ENCODE measurements around the gene TSHZ3. TPM values are rescaled to one million over a fixed set of nuclear protein-coding genes. Genes with fewer than 3 reads are reported as not detected.

The TSHZ3 gene
- total and polyA plus RNA-seq, 2 of the 13 experiments (the other 11 are each of a cell fraction or from before 2014, with no cell fraction given) = not detected

DNA sequence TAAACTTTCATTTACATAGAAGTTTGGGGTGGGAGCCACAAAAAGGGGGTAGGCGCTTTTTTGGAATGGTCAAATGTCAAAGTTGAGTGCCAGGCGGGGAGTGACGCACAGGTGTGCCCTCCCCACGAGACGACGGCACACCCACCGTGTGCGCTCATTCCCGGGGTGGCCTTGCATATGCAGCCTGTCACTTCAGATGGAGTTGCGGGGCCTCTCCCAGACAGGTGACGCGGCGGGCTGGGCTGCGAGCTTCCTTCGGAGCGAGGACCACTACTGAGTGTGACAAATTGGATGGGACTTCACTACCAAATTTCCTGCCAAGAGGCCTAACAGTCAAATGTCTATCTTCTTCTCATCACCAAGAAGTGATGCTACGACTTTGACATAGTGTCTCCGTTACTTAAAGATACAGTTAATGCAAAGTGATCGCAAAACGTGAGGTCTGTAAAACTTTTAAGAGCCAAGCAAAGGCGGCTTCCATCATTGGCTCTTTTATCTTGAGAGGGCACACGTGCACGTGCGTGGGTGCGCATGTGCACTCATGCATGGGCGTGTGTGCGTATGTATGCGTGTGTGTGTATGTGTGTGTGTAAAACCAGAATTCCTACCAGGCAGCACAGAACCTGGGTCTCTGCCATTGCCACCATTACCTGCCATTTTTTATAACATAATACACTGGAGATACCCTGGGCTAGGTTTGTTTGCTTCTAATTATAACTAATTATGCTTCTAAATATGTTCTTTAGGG, 43.1 kb downstream of the TSHZ3 start:
- Histone ChIP-seq H3K4me3 (replicated peaks in 1 of 3; ENCODE audit: insufficient read depth in 1 of 3, low read depth in 2 of 3, low read length in 3 of 3) (no peak overlapping the region), H3K4me1 (ENCODE audit: insufficient read depth, low read length) (no peaks in the 10 kb centered on the region), H3K36me3 (replicated peaks in 1 of 2; ENCODE audit: control insufficient read depth in 1 of 2, insufficient read depth in 2 of 2, low read length in 2 of 2) (no peaks in the 10 kb centered on the region), H4K20me1 (ENCODE audit: insufficient read depth, low read length) (no peaks in the 10 kb centered on the region), H3K9me3 (ENCODE audit: low read length) (no peaks in the 10 kb centered on the region), H3K79me2 (ENCODE audit: insufficient read depth, low read length) (no peaks in the 10 kb centered on the region), H3K4me2 (ENCODE audit: low read depth, low read length) (no peak overlapping the region), H3K27me3 (ENCODE audit: control insufficient read depth in 1 of 2, insufficient read depth in 2 of 2, low read length in 2 of 2) (0 out of 5 replicates have a peak, but pooled peaks cover 0 to 2% of the 10 kb centered on the region in 2 experiments), H3K27ac (ENCODE audit: extremely low read length, insufficient read depth, low read length) (no peak overlapping the region), H2AFZ (ENCODE audit: low read length) (no peak overlapping the region), H3K9ac (ENCODE audit: insufficient read depth, low read depth, low read length) (no peak overlapping the region)
- DNase-seq (ENCODE audit: low spot score) = no peak
- ATAC-seq = no peak
- TF ChIP-seq, protein P1, sequence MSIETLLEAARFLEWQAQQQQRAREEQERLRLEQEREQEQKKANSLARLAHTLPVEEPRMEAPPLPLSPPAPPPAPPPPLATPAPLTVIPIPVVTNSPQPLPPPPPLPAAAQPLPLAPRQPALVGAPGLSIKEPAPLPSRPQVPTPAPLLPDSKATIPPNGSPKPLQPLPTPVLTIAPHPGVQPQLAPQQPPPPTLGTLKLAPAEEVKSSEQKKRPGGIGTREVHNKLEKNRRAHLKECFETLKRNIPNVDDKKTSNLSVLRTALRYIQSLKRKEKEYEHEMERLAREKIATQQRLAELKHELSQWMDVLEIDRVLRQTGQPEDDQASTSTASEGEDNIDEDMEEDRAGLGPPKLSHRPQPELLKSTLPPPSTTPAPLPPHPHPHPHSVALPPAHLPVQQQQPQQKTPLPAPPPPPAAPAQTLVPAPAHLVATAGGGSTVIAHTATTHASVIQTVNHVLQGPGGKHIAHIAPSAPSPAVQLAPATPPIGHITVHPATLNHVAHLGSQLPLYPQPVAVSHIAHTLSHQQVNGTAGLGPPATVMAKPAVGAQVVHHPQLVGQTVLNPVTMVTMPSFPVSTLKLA (IDR thresholded peaks at IDR 0.05) = peak; percentile 42; the same call in 1 of the 2 replicates
- TF ChIP-seq, protein P2, sequence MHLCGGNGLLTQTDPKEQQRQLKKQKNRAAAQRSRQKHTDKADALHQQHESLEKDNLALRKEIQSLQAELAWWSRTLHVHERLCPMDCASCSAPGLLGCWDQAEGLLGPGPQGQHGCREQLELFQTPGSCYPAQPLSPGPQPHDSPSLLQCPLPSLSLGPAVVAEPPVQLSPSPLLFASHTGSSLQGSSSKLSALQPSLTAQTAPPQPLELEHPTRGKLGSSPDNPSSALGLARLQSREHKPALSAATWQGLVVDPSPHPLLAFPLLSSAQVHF (CRISPR knock-in tag; IDR thresholded peaks at IDR 0.05) = no peak
- POLR2A ChIA-PET = no interaction called here
- intact Hi-C loops (cut with micrococcal nuclease; ENCODE audit: unreplicated experiment) (no loop called here), in situ Hi-C loops (cut with HindIII; ENCODE audit: extremely low pct_ligation_motif_present, low pct_unique_long_range_greater_than_20kb) (no loop called here)
- BruUV-seq (replicated peaks) = no TSS peak
- no peak for FAIRE-seq
- 41% methylated on average over 26 of the region's 28 CpGs for WGBS (ENCODE audit: low lambda C conversion rate)
- CTCF ChIA-PET (ENCODE audit: low intra/inter-chr PET ratio, low total read pairs) = no interaction called here

- H3K9me3 ChIP-seq (ENCODE audit: low read length) = no peaks in the 10 kb centered on the region
- POLR2A ChIA-PET = no interaction called here
- H3K27ac ChIP-seq (ENCODE audit: extremely low read length, insufficient read depth, low read length) = no peak overlapping the region
- no peak overlapping the region for H3K4me3 ChIP-seq (replicated peaks in 1 of 3; ENCODE audit: insufficient read depth in 1 of 3, low read depth in 2 of 3, low read length in 3 of 3)
- no peaks in the 10 kb centered on the region for H3K79me2 ChIP-seq (ENCODE audit: insufficient read depth, low read length)
- no peak for ATAC-seq
- in situ Hi-C loops (cut with HindIII; ENCODE audit: extremely low pct_ligation_motif_present, low pct_unique_long_range_greater_than_20kb) (no loop called here), intact Hi-C loops (cut with micrococcal nuclease; ENCODE audit: unreplicated experiment) (no loop called here)
- no peak for FAIRE-seq
- 0 out of 5 replicates have a peak, but pooled peaks cover 0 to 2% of the 10 kb centered on the region in 2 experiments for H3K27me3 ChIP-seq (ENCODE audit: control insufficient read depth in 1 of 2, insufficient read depth in 2 of 2, low read length in 2 of 2)
- BruUV-seq (replicated peaks) = no TSS peak
- no peak overlapping the region for H2AFZ ChIP-seq (ENCODE audit: low read length)
- WGBS (ENCODE audit: low lambda C conversion rate) = 57% methylated on average over 8 of the region's 8 CpGs
- H3K4me2 ChIP-seq (ENCODE audit: low read depth, low read length) = no peak overlapping the region
- H3K9ac ChIP-seq (ENCODE audit: insufficient read depth, low read depth, low read length) = no peak overlapping the region
- CTCF ChIA-PET (ENCODE audit: low intra/inter-chr PET ratio, low total read pairs) = no interaction called here
- no peaks in the 10 kb centered on the region for H4K20me1 ChIP-seq (ENCODE audit: insufficient read depth, low read length)
- no peak for DNase-seq (ENCODE audit: low spot score)
- no peaks in the 10 kb centered on the region for H3K36me3 ChIP-seq (replicated peaks in 1 of 2; ENCODE audit: control insufficient read depth in 1 of 2, insufficient read depth in 2 of 2, low read length in 2 of 2)
- no peaks in the 10 kb centered on the region for H3K4me1 ChIP-seq (ENCODE audit: insufficient read depth, low read length)
- TF ChIP-seq, protein P2 (CRISPR knock-in tag; IDR thresholded peaks at IDR 0.05) = no peak
- no peak for TF ChIP-seq RBFOX2 (IDR thresholded peaks at IDR 0.05; ENCODE audit: low read depth, low read length)
- TF ChIP-seq ZNF839 (CRISPR knock-in tag; IDR thresholded peaks at IDR 0.05; ENCODE audit: borderline replicate concordance) = no peak
- TF ChIP-seq, protein P3, sequence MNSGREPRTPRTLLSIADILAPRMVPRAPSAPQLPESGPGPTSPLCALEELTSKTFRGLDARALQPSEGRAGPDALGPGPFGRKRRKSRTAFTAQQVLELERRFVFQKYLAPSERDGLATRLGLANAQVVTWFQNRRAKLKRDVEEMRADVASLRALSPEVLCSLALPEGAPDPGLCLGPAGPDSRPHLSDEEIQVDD (CRISPR knock-in tag; IDR thresholded peaks at IDR 0.05; ENCODE audit: borderline replicate concordance) = no peak
- no peak for TF ChIP-seq NAIF1 (CRISPR knock-in tag; IDR thresholded peaks at IDR 0.05; ENCODE audit: borderline replicate concordance)
- no peak for TF ChIP-seq SMC3 (IDR thresholded peaks at IDR 0.05; ENCODE audit: low read length)
These were observed 44.4 kb downstream of the TSHZ3 start for GRCh38 chr19:31304831-31305312.

Measured in HepG2 (cell line).